ENCODE results near the gene FAM186B.

FAM186B gene

GRCh38 chr12:49604856-49605255, 583 bp downstream of the FAM186B start:
- no peaks in the 10 kb centered on the region for H3K79me2 ChIP-seq (ENCODE audit: low read length)
- TF ChIP-seq EZH2phosphoT487 (IDR thresholded peaks at IDR 0.05; ENCODE audit: low read depth) (no peak), CTCF (IDR thresholded peaks at IDR 0.05; ENCODE audit: low read depth, low read length) (no peak)
- H2AFZ ChIP-seq (ENCODE audit: low read depth, low read length): no peak overlapping the region
- no peaks in the 10 kb centered on the region for H3K9me3 ChIP-seq (ENCODE audit: insufficient read depth, low read length)
- no peak overlapping the region for H3K27ac ChIP-seq (ENCODE audit: low read length)
- no peak overlapping the region for H3K4me3 ChIP-seq (ENCODE audit: low read length)
- H4K20me1 ChIP-seq (ENCODE audit: insufficient read depth, low read length): no peaks in the 10 kb centered on the region
- no peak overlapping the region for H3K9ac ChIP-seq (ENCODE audit: low read length)
- no peaks in the 10 kb centered on the region for H3K27me3 ChIP-seq (ENCODE audit: low read depth, low read length)
- H3K36me3 ChIP-seq (replicated peaks; ENCODE audit: low read depth, low read length): no peaks in the 10 kb centered on the region
- H3K4me1 ChIP-seq (ENCODE audit: low read length): no peaks in the 10 kb centered on the region
- H3K4me2 ChIP-seq (ENCODE audit: low read length): no peak overlapping the region

- H4K20me1 ChIP-seq (ENCODE audit: insufficient read depth, low read length): no peaks in the 10 kb centered on the region
- TF ChIP-seq CTCF (IDR thresholded peaks at IDR 0.05; ENCODE audit: low read depth, low read length) (no peak), EZH2phosphoT487 (IDR thresholded peaks at IDR 0.05; ENCODE audit: low read depth) (no peak)
- no peaks in the 10 kb centered on the region for H3K27me3 ChIP-seq (ENCODE audit: low read depth, low read length)
- H3K9me3 ChIP-seq (ENCODE audit: insufficient read depth, low read length): no peaks in the 10 kb centered on the region
- H3K9ac ChIP-seq (ENCODE audit: low read length): no peak overlapping the region
- H2AFZ ChIP-seq (ENCODE audit: low read depth, low read length): no peak overlapping the region
- no peak overlapping the region for H3K4me3 ChIP-seq (ENCODE audit: low read length)
- no peaks in the 10 kb centered on the region for H3K4me1 ChIP-seq (ENCODE audit: low read length)
- H3K4me2 ChIP-seq (ENCODE audit: low read length): no peak overlapping the region
- H3K27ac ChIP-seq (ENCODE audit: low read length): no peak overlapping the region
- H3K79me2 ChIP-seq (ENCODE audit: low read length): no peaks in the 10 kb centered on the region
- H3K36me3 ChIP-seq (replicated peaks; ENCODE audit: low read depth, low read length): no peaks in the 10 kb centered on the region
Measured at GRCh38 chr12:49603721-49604120, 1.7 kb downstream of the FAM186B start.

- no peak overlapping the region for H3K27ac ChIP-seq (ENCODE audit: low read length)
- H3K9me3 ChIP-seq (ENCODE audit: insufficient read depth, low read length): no peaks in the 10 kb centered on the region
- H3K4me1 ChIP-seq (ENCODE audit: low read length): no peaks in the 10 kb centered on the region
- H3K27me3 ChIP-seq (ENCODE audit: low read depth, low read length): no peaks in the 10 kb centered on the region
- no peak overlapping the region for H3K9ac ChIP-seq (ENCODE audit: low read length)
- H4K20me1 ChIP-seq (ENCODE audit: insufficient read depth, low read length): no peaks in the 10 kb centered on the region
- no peaks in the 10 kb centered on the region for H3K36me3 ChIP-seq (replicated peaks; ENCODE audit: low read depth, low read length)
- TF ChIP-seq EZH2phosphoT487 (IDR thresholded peaks at IDR 0.05; ENCODE audit: low read depth): no peak
- no peak for TF ChIP-seq CTCF (IDR thresholded peaks at IDR 0.05; ENCODE audit: low read depth, low read length)
- no peaks in the 10 kb centered on the region for H3K79me2 ChIP-seq (ENCODE audit: low read length)
- H2AFZ ChIP-seq (ENCODE audit: low read depth, low read length): no peak overlapping the region
- H3K4me3 ChIP-seq (ENCODE audit: low read length): no peak overlapping the region
- H3K4me2 ChIP-seq (ENCODE audit: low read length): no peak overlapping the region
Measured at GRCh38 chr12:49599961-49600360, 5.5 kb downstream of the FAM186B start.

GRCh38 chr12:49598527-49598926, 6.9 kb downstream of the FAM186B start:
- no peak overlapping the region for H3K27ac ChIP-seq (ENCODE audit: low read length)
- no peaks in the 10 kb centered on the region for H3K79me2 ChIP-seq (ENCODE audit: low read length)
- no peak overlapping the region for H2AFZ ChIP-seq (ENCODE audit: low read depth, low read length)
- H3K4me1 ChIP-seq (ENCODE audit: low read length): no peaks in the 10 kb centered on the region
- H3K9ac ChIP-seq (ENCODE audit: low read length): no peak overlapping the region
- TF ChIP-seq CTCF (IDR thresholded peaks at IDR 0.05; ENCODE audit: low read depth, low read length): no peak
- TF ChIP-seq EZH2phosphoT487 (IDR thresholded peaks at IDR 0.05; ENCODE audit: low read depth): no peak
- no peak overlapping the region for H3K4me2 ChIP-seq (ENCODE audit: low read length)
- H3K27me3 ChIP-seq (ENCODE audit: low read depth, low read length): no peaks in the 10 kb centered on the region
- no peak overlapping the region for H3K4me3 ChIP-seq (ENCODE audit: low read length)
- no peaks in the 10 kb centered on the region for H3K36me3 ChIP-seq (replicated peaks; ENCODE audit: low read depth, low read length)
- no peaks in the 10 kb centered on the region for H3K9me3 ChIP-seq (ENCODE audit: insufficient read depth, low read length)
- H4K20me1 ChIP-seq (ENCODE audit: insufficient read depth, low read length): no peaks in the 10 kb centered on the region
